HCT116 (cell line): ENCODE data around the gene UGT1A6. TPM values are rescaled to one million over a fixed set of nuclear protein-coding genes. Genes with fewer than 3 reads are reported as not detected.

Source experiments
- ATAC-seq: fragments of 200-7000 bp; cut with Tn5 transposase; 2 replicates; pipeline ENCODE4 v1.9.1; 2020; ENCODE audit warnings: mild to moderate bottlenecking, moderate library complexity
- BruUV-seq: library from RNA; stranded (reverse); fragments of 400-500 nt; replicated peaks from 2 replicates; lab custom pipeline; 2021; lab: Mats Ljungman, UMichigan
- CTCF ChIA-PET: fragments of 300-600 bp; sonication (Branson Sonifier 250); formaldehyde crosslinking; loops from one replicate; lab custom pipeline; 2021; ENCODE audit warnings: antibody characterized with exemption; lab: Charles Lee
- POLR2A ChIA-PET: fragments of 300-600, 350-600 bp; sonication (Branson Sonifier 250); formaldehyde crosslinking; loops from one replicate; lab custom pipeline; 2021; ENCODE audit warnings: antibody characterized with exemption; lab: Charles Lee
- RAD21 ChIA-PET, 2 experiments: fragments of 300-600 bp; sonication (Branson Sonifier 250); formaldehyde crosslinking; loops; one replicate each; lab custom pipeline; 2023; ENCODE audit warnings: low total read pairs in 2 of 2; ENCODE audit not compliant: uncharacterized antibody in 2 of 2, unreplicated experiment in 2 of 2, low non-redundant PET in 1 of 2; lab: Charles Lee
- DNase-seq: peaks from one replicate; pipeline ENCODE4 v3.0.0-alpha.2; 2010; ENCODE audit warnings: low read depth, low spot score
- H2AFZ ChIP-seq: fragments of 200-600 bp; shearing (Covaris generic), sonication (generic); 2 replicates; pipeline ENCODE4 v1.6.1; 2017; ENCODE audit warnings: low read depth, mixed run types, mixed read lengths, antibody characterized with exemption, low read length; ENCODE audit not compliant: poor library complexity, severe bottlenecking
- H3K27ac ChIP-seq: 2 replicates; pipeline ENCODE4 v1.5.1; 2012; ENCODE audit warnings: low read depth, low read length
- H3K27me3 ChIP-seq: fragments of 200-600 bp; sonication (generic); 2 replicates; pipeline ENCODE4 v1.6.1; 2016; ENCODE audit warnings: mixed run types, low read length, mixed read lengths; ENCODE audit not compliant: insufficient read depth
- H3K36me3 ChIP-seq, 2 experiments: fragments of 200-500 bp in 1 of 2; fragments of 200-600 bp in 1 of 2; sonication (Bioruptor generic) in 1 of 2; sonication (generic) in 1 of 2; 2 replicates each; pipeline versions ENCODE4 v1.5.1 to v1.6.1; 2014 to 2016; ENCODE audit warnings: low read length in 2 of 2, inconsistent platforms in 1 of 2, mixed read lengths in 1 of 2, mixed run types in 1 of 2; ENCODE audit not compliant: insufficient read depth in 2 of 2, control insufficient read depth in 1 of 2
- H3K4me1 ChIP-seq, 2 experiments: fragments of 200-600 bp in 1 of 2; sonication (generic) in 1 of 2; 2 replicates each; pipeline versions ENCODE4 v1.5.1 to v1.6.1; 2012 to 2017; ENCODE audit warnings: low read length in 2 of 2, inconsistent platforms in 1 of 2, mild to moderate bottlenecking in 1 of 2, mixed read lengths in 1 of 2, mixed run types in 1 of 2, moderate library complexity in 1 of 2; ENCODE audit not compliant: insufficient read depth in 2 of 2, control insufficient read depth in 1 of 2
- H3K4me2 ChIP-seq: fragments of 200-600 bp; sonication (generic); 2 replicates; pipeline ENCODE4 v1.6.1; 2017; ENCODE audit warnings: mixed run types, low read length, mixed read lengths
- H3K4me3 ChIP-seq, 2 experiments: fragments of 200-600 bp in 1 of 2; sonication (generic) in 1 of 2; replicated peaks in 1 of 2; 2 replicates each; pipeline ENCODE4 v1.5.1; 2011 to 2016; ENCODE audit warnings: low read length in 2 of 2, control low read depth in 1 of 2, low read depth in 1 of 2, mild to moderate bottlenecking in 1 of 2, mixed read lengths in 1 of 2, mixed run types in 1 of 2
- H3K79me2 ChIP-seq: fragments of 200-600 bp; sonication (generic); 2 replicates; pipeline ENCODE4 v1.6.1; 2017; ENCODE audit warnings: mild to moderate bottlenecking, mixed run types, low read length, moderate library complexity, mixed read lengths; ENCODE audit not compliant: insufficient read depth
- H3K9ac ChIP-seq: fragments of 200-600 bp; sonication (generic); 2 replicates; pipeline ENCODE4 v1.6.1; 2016; ENCODE audit warnings: low read length, mixed read lengths
- H3K9me2 ChIP-seq: fragments of 200-600 bp; sonication (generic), shearing (Covaris generic); 2 replicates; pipeline ENCODE4 v1.6.1; 2017; ENCODE audit warnings: mixed run types, mild to moderate bottlenecking, moderate library complexity; ENCODE audit not compliant: insufficient read depth
- H3K9me3 ChIP-seq, 2 experiments: fragments of 200-500 bp in 1 of 2; fragments of 200-600 bp in 1 of 2; sonication (Bioruptor generic) in 1 of 2; sonication (generic) in 1 of 2; 2 replicates each; pipeline ENCODE4 v1.6.1; 2014 to 2017; ENCODE audit warnings: low read length in 2 of 2, mixed read lengths in 2 of 2, inconsistent platforms in 1 of 2, low read depth in 1 of 2, mild to moderate bottlenecking in 1 of 2, mixed run types in 1 of 2, moderate library complexity in 1 of 2; ENCODE audit not compliant: control insufficient read depth in 1 of 2, insufficient read depth in 1 of 2
- H4K20me1 ChIP-seq: fragments of 200-600 bp; sonication (generic), shearing (Covaris generic); 2 replicates; pipeline ENCODE4 v1.6.1; 2017; ENCODE audit warnings: mixed run types, mild to moderate bottlenecking, moderate library complexity; ENCODE audit not compliant: insufficient read depth
- CEBPB ChIP-seq: IDR thresholded peaks from 2 replicates; pipeline ENCODE4 v1.6.1; 2012; ENCODE audit warnings: low read depth
- EGR1 ChIP-seq: IDR thresholded peaks from 2 replicates; pipeline ENCODE4 v1.6.1; 2012; ENCODE audit warnings: low read depth
- ELF1 ChIP-seq: IDR thresholded peaks from 2 replicates; pipeline ENCODE4 v1.6.1; 2012; ENCODE audit warnings: low read depth, borderline replicate concordance
- EZH2phosphoT487 ChIP-seq: fragments of 200-600 bp; IDR thresholded peaks from 2 replicates; pipeline ENCODE4 v1.6.1; 2018; ENCODE audit warnings: antibody characterized with exemption, borderline replicate concordance
- JUND ChIP-seq: IDR thresholded peaks from 2 replicates; pipeline ENCODE4 v1.6.1; 2012
- MAX ChIP-seq: IDR thresholded peaks from 2 replicates; pipeline ENCODE4 v1.6.1; 2012
- POLR2AphosphoS5 ChIP-seq: IDR thresholded peaks from 2 replicates; pipeline ENCODE4 v1.6.1; 2011; ENCODE audit warnings: mild to moderate bottlenecking, low read depth, low read length, moderate library complexity
- SIN3A ChIP-seq: IDR thresholded peaks from 2 replicates; pipeline ENCODE4 v1.6.1; 2012; ENCODE audit warnings: low read depth
- SP1 ChIP-seq: IDR thresholded peaks from 2 replicates; pipeline ENCODE4 v1.6.1; 2012; ENCODE audit warnings: low read depth
- TCF7L2 ChIP-seq: IDR thresholded peaks from 2 replicates; pipeline ENCODE4 v1.7.0; 2011; ENCODE audit warnings: borderline replicate concordance, inconsistent platforms; ENCODE audit not compliant: insufficient read depth, insufficient read length; ENCODE audit errors: extremely low read depth
- YY1 ChIP-seq: IDR thresholded peaks from 2 replicates; pipeline ENCODE4 v1.6.1; 2011; ENCODE audit warnings: low read length, low read depth, moderate library complexity, mild to moderate bottlenecking; ENCODE audit not compliant: insufficient replicate concordance; ENCODE audit errors: extremely low read depth
- ZBTB33 ChIP-seq: IDR thresholded peaks from 2 replicates; pipeline ENCODE4 v1.6.1; 2011; ENCODE audit warnings: mild to moderate bottlenecking, low read length, moderate library complexity; ENCODE audit not compliant: insufficient replicate concordance; ENCODE audit errors: extremely low read depth
- ZFX ChIP-seq: fragments of 450-650 bp; IDR thresholded peaks from 2 replicates; pipeline ENCODE4 v1.6.1; 2017
- ZNF274 ChIP-seq: fragments of 200-500 bp; sonication (Bioruptor generic); IDR thresholded peaks from 2 replicates; pipeline ENCODE4 v1.6.1; 2014; ENCODE audit warnings: mild to moderate bottlenecking, low read depth, low read length, inconsistent platforms
- intact Hi-C: fragments of 100-400 bp; cut with micrococcal nuclease; formaldehyde crosslinking; loops from 2 replicates; pipeline ENCODE4 v1.10.0; 2022
- total RNA-seq: library from RNA; stranded (reverse); gene quantifications from one replicate; pipeline ENCODE4 v1.2.1, GENCODE V29; 2021; ENCODE audit not compliant: unreplicated experiment
- TF ChIP-seq, protein P1 (sequence below), 3 experiments: fragments of 200-600 bp in 1 of 3; sonication (generic) in 1 of 3; IDR thresholded peaks in 2 of 3; conservative IDR thresholded peaks in 1 of 3; 2 replicates each; pipeline ENCODE4 v1.5.1; 2012 to 2017; ENCODE audit warnings: low read depth in 2 of 3, low read length in 2 of 3, antibody characterized with exemption in 1 of 3, borderline replicate concordance in 1 of 3, control low read depth in 1 of 3, mild to moderate bottlenecking in 1 of 3, mixed read lengths in 1 of 3, mixed run types in 1 of 3, moderate library complexity in 1 of 3; ENCODE audit not compliant: insufficient read depth in 1 of 3
- TF ChIP-seq, protein P2 (sequence below): IDR thresholded peaks from 2 replicates; pipeline ENCODE4 v1.6.1; 2012
- TF ChIP-seq, protein P3 (sequence below): IDR thresholded peaks from 2 replicates; pipeline ENCODE4 v1.6.1; 2012; ENCODE audit warnings: low read depth

Gene UGT1A6
- total RNA-seq, 1 experiment from 2014 or later: not detected

GRCh38 chr2:233690444-233690843 is 2.2 kb upstream of the UGT1A6 start:
- H3K9me3 ChIP-seq: no peaks in the 10 kb centered on the region
- POLR2A ChIA-PET: no interaction called here
- no peak overlapping the region for H3K4me2 ChIP-seq
- BruUV-seq: no TSS peak
- no peak overlapping the region for H3K9ac ChIP-seq
- H3K79me2 ChIP-seq: no peaks in the 10 kb centered on the region
- CTCF ChIA-PET: no interaction called here
- H3K36me3 ChIP-seq: no peaks in the 10 kb centered on the region
- H2AFZ ChIP-seq: no peak overlapping the region
- TF ChIP-seq EGR1: no peak
- no peak for TF ChIP-seq CEBPB
- TF ChIP-seq ZNF274: no peak
- TF ChIP-seq, protein P1, sequence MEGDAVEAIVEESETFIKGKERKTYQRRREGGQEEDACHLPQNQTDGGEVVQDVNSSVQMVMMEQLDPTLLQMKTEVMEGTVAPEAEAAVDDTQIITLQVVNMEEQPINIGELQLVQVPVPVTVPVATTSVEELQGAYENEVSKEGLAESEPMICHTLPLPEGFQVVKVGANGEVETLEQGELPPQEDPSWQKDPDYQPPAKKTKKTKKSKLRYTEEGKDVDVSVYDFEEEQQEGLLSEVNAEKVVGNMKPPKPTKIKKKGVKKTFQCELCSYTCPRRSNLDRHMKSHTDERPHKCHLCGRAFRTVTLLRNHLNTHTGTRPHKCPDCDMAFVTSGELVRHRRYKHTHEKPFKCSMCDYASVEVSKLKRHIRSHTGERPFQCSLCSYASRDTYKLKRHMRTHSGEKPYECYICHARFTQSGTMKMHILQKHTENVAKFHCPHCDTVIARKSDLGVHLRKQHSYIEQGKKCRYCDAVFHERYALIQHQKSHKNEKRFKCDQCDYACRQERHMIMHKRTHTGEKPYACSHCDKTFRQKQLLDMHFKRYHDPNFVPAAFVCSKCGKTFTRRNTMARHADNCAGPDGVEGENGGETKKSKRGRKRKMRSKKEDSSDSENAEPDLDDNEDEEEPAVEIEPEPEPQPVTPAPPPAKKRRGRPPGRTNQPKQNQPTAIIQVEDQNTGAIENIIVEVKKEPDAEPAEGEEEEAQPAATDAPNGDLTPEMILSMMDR (IDR thresholded peaks at IDR 0.05 in 2 of 3, conservative IDR thresholded peaks at IDR 0.05 in 1 of 3; ENCODE audit: borderline replicate concordance in 1 of 3, insufficient read depth in 1 of 3, low read depth in 2 of 3, low read length in 2 of 3): no peak
- no peak for TF ChIP-seq ZBTB33
- TF ChIP-seq, protein P2, sequence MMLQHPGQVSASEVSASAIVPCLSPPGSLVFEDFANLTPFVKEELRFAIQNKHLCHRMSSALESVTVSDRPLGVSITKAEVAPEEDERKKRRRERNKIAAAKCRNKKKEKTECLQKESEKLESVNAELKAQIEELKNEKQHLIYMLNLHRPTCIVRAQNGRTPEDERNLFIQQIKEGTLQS: no peak
- TF ChIP-seq SP1: no peak
- TF ChIP-seq MAX: no peak
- TF ChIP-seq ELF1: no peak
- TF ChIP-seq POLR2AphosphoS5: no peak
- TF ChIP-seq SIN3A: no peak
- no peak for TF ChIP-seq JUND
- TF ChIP-seq, protein P3, sequence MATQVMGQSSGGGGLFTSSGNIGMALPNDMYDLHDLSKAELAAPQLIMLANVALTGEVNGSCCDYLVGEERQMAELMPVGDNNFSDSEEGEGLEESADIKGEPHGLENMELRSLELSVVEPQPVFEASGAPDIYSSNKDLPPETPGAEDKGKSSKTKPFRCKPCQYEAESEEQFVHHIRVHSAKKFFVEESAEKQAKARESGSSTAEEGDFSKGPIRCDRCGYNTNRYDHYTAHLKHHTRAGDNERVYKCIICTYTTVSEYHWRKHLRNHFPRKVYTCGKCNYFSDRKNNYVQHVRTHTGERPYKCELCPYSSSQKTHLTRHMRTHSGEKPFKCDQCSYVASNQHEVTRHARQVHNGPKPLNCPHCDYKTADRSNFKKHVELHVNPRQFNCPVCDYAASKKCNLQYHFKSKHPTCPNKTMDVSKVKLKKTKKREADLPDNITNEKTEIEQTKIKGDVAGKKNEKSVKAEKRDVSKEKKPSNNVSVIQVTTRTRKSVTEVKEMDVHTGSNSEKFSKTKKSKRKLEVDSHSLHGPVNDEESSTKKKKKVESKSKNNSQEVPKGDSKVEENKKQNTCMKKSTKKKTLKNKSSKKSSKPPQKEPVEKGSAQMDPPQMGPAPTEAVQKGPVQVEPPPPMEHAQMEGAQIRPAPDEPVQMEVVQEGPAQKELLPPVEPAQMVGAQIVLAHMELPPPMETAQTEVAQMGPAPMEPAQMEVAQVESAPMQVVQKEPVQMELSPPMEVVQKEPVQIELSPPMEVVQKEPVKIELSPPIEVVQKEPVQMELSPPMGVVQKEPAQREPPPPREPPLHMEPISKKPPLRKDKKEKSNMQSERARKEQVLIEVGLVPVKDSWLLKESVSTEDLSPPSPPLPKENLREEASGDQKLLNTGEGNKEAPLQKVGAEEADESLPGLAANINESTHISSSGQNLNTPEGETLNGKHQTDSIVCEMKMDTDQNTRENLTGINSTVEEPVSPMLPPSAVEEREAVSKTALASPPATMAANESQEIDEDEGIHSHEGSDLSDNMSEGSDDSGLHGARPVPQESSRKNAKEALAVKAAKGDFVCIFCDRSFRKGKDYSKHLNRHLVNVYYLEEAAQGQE: no peak
- TF ChIP-seq TCF7L2: no peak
- TF ChIP-seq YY1: no peak
- TF ChIP-seq ZFX: no peak
- TF ChIP-seq EZH2phosphoT487: no peak
- intact Hi-C loops: no loop called here
- no peaks in the 10 kb centered on the region for H3K27me3 ChIP-seq
- H3K27ac ChIP-seq: no peak overlapping the region
- H4K20me1 ChIP-seq: no peaks in the 10 kb centered on the region
- ATAC-seq: no peak
- RAD21 ChIA-PET: no interaction called here
- H3K4me1 ChIP-seq: no peaks in the 10 kb centered on the region
- DNase-seq: no peak
- H3K9me2 ChIP-seq: no peaks in the 10 kb centered on the region
- no peak overlapping the region for H3K4me3 ChIP-seq
